ENCODE results near the gene IGSF3. TPM values are rescaled to one million over a fixed set of nuclear protein-coding genes. Genes with fewer than 3 reads are reported as not detected.

The IGSF3 gene
- total RNA-seq, 2 donors from 2014 or later = 1.5 to 8.0 TPM

DNA sequence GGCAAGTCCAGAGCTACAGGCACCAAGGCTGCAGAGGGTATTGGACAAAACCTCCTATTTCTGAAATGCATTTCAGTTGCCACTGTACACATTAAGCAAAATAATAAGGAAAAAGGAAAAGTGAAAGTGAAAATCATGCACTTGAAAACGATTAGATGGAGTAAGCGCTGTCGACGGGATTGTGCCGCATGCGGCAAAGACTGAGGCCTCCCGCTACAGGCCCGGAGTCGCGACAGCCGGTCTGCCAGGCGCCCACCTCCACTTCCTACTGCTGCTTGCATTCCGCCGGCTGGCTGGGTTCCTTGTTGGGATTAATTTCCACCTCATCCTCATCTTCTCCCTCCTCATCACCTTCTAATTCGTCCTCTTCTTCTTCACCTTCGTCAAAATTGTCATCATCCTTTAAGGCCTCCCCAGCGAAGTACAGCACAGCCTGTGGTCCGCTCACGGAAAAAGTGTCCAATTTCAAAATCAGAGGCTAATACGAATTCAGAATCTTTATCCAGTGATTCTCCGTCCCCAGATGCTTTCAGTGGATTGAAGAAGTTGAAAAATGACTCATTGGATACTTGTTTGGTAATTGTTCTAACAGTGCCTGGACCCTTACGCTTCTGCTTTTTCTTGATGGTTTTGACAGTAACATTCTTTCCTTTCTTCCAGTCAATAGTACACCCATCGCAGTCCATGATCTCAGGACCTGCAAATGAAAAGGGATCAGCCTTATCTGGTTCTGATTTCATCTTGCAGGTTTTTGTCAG is 134.7 kb downstream of the IGSF3 start:
- ATAC-seq (ENCODE audit: insufficient number of reproducible peaks, low FRiP score, low read depth) (no peak), DNase-seq (ENCODE audit: low spot score) (no peak)
- peaks cover 4% of the 10 kb centered on the region for H3K36me3 ChIP-seq
- H3K4me1 ChIP-seq (ENCODE audit: control insufficient read depth in 1 of 2, low read depth in 2 of 2) = no peaks in the 10 kb centered on the region
- no peak overlapping the region for H3K4me3 ChIP-seq
- no peaks in the 10 kb centered on the region for H3K27me3 ChIP-seq (replicated peaks; ENCODE audit: insufficient read depth)
- H3K27ac ChIP-seq = no peak overlapping the region
- no peak for TF ChIP-seq CTCF (IDR thresholded peaks at IDR 0.05)
- H3K9me3 ChIP-seq = no peaks in the 10 kb centered on the region

DNA sequence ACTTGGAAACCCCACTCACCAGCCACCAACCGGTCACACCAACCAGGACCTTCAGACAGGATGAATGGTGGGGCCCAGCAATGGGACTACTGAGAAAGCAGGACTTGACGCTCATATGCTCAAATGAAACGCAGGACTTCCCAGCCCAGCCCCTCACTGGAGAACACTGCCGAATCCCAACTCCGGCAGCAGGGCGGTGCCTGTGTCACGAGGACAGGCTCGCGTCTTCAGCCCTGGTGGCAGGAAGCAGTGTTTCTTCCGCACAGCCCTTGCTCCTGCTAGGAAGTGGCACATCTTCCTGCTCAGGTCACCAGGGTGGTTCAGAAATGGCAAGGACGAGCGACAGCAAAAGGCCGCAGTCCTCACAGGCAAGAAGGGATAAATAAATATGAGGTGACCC is 135.6 kb downstream of the IGSF3 start:
- H3K36me3 ChIP-seq = peaks cover 4% of the 10 kb centered on the region

DNA sequence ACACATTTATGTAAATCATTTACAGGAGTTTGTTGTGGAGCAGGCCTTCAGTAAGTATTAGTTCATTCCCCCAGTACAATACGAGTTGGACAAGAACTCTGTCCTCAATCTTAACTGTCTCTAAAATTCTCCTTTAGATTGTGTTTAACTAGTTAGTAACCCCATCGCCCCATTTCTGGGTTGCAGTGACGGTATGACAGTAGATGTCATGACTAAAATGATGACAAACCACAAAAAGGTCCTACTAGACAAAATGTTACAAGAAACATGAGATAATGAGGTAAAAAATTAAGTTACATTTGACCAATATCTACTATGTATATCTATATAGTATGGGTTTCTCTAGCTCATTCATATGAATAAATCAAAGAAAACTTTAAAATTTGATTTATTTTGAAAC is 137.9 kb downstream of the IGSF3 start:
- H3K27me3 ChIP-seq (replicated peaks; ENCODE audit: insufficient read depth) = no peaks in the 10 kb centered on the region
- no peak for DNase-seq (ENCODE audit: low spot score)

More for the DNA sequence above, 135.6 kb downstream of the IGSF3 start:
- no peaks in the 10 kb centered on the region for H3K9me3 ChIP-seq
- H3K27me3 ChIP-seq (replicated peaks; ENCODE audit: insufficient read depth) = no peaks in the 10 kb centered on the region
- H3K4me3 ChIP-seq = no peak overlapping the region
- TF ChIP-seq CTCF (IDR thresholded peaks at IDR 0.05) = no peak
- no peak overlapping the region for H3K27ac ChIP-seq
- H3K4me1 ChIP-seq (ENCODE audit: control insufficient read depth in 1 of 2, low read depth in 2 of 2) = no peaks in the 10 kb centered on the region
- ATAC-seq (ENCODE audit: insufficient number of reproducible peaks, low FRiP score, low read depth) (no peak), DNase-seq (ENCODE audit: low spot score) (no peak)

DNA sequence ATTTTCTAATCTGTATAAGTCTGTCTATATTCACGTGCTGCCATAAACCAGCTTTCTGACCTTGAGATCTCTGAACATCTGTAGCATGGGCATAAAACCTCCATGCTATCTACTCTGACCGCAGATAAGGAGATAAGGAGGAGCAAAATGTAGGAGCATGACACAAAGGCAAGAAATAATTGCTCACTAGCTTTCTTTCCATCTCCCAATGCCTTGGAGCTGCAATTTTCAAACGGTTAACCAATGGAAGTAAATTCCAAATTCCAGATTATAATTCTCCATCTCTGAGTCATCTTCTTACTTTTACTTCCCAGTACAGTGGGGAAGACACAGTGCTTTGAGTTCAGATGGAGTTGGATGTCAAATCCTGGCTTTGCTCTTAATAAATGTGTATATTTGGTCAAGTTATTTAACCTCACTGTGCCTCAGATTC is 138.3 kb downstream of the IGSF3 start:
- TF ChIP-seq CTCF (IDR thresholded peaks at IDR 0.05) = no peak
- Histone ChIP-seq H3K27ac (no peak overlapping the region), H3K4me3 (no peak overlapping the region), H3K4me1 (ENCODE audit: control insufficient read depth in 1 of 2, low read depth in 2 of 2) (no peaks in the 10 kb centered on the region), H3K27me3 (replicated peaks; ENCODE audit: insufficient read depth) (no peaks in the 10 kb centered on the region), H3K36me3 (peaks cover under 1% of the 10 kb centered on the region), H3K9me3 (no peaks in the 10 kb centered on the region)
- ATAC-seq (ENCODE audit: insufficient number of reproducible peaks, low FRiP score, low read depth) (no peak), DNase-seq (ENCODE audit: low spot score) (no peak)

More for the DNA sequence above, 137.9 kb downstream of the IGSF3 start:
- TF ChIP-seq CTCF (IDR thresholded peaks at IDR 0.05) = no peak
- Histone ChIP-seq H3K9me3 (no peaks in the 10 kb centered on the region), H3K36me3 (peaks cover 4% of the 10 kb centered on the region), H3K4me1 (ENCODE audit: control insufficient read depth in 1 of 2, low read depth in 2 of 2) (no peaks in the 10 kb centered on the region), H3K4me3 (no peak overlapping the region), H3K27ac (no peak overlapping the region)
- ATAC-seq (ENCODE audit: insufficient number of reproducible peaks, low FRiP score, low read depth) = no peak

- Histone ChIP-seq H3K27me3 (replicated peaks; ENCODE audit: insufficient read depth) (no peaks in the 10 kb centered on the region), H3K36me3 (no peaks in the 10 kb centered on the region), H3K27ac (no peak overlapping the region), H3K4me3 (no peak overlapping the region), H3K4me1 (ENCODE audit: control insufficient read depth in 1 of 2, low read depth in 2 of 2) (no peaks in the 10 kb centered on the region), H3K9me3 (no peaks in the 10 kb centered on the region)
- DNase-seq (ENCODE audit: low spot score) (no peak), ATAC-seq (ENCODE audit: insufficient number of reproducible peaks, low FRiP score, low read depth) (no peak)
- TF ChIP-seq CTCF (IDR thresholded peaks at IDR 0.05) = no peak
These were observed 139.0 kb downstream of the IGSF3 start for GRCh38 chr1:116528329-116529083.
